Liver (tissue), 9 donors: ENCODE measurements around the gene DNAH10. TPM values are rescaled to one million over a fixed set of nuclear protein-coding genes. Genes with fewer than 3 reads are reported as not detected.

Experiments
- DNase-seq: peaks from one replicate; pipeline ENCODE4 v3.0.0-alpha.2; 2017; ENCODE audit warnings: low spot score
- H3K27ac ChIP-seq, 2 donors: one replicate each; pipeline ENCODE4 v1.7.0; 2013; ENCODE audit warnings: inconsistent platforms in 2 of 2, low read length in 2 of 2, control low read depth in 1 of 2, low read depth in 1 of 2, mild to moderate bottlenecking in 1 of 2
- H3K27me3 ChIP-seq, 4 donors: one replicate each; pipeline versions ENCODE4 v1.6.1 to v1.7.0; 2013; ENCODE audit warnings: low read length in 3 of 4, inconsistent platforms in 1 of 4, mild to moderate bottlenecking in 1 of 4, moderate library complexity in 1 of 4; ENCODE audit not compliant: control insufficient read depth in 4 of 4, insufficient read depth in 4 of 4
- H3K36me3 ChIP-seq, 4 donors: one replicate each; pipeline versions ENCODE4 v1.6.1 to v1.7.0; 2013; ENCODE audit warnings: low read length in 3 of 4, mild to moderate bottlenecking in 3 of 4, low read depth in 1 of 4, moderate library complexity in 1 of 4; ENCODE audit not compliant: control insufficient read depth in 4 of 4, insufficient read depth in 3 of 4
- H3K4me1 ChIP-seq, 4 donors: one replicate each; pipeline versions ENCODE4 v1.6.1 to v1.7.0; 2013; ENCODE audit warnings: low read length in 3 of 4, mild to moderate bottlenecking in 3 of 4, moderate library complexity in 1 of 4; ENCODE audit not compliant: control insufficient read depth in 4 of 4, insufficient read depth in 4 of 4
- H3K4me3 ChIP-seq, 3 donors: one replicate each; pipeline versions ENCODE4 v1.6.1 to v1.7.0; 2013; ENCODE audit warnings: low read length in 3 of 3, control low read depth in 1 of 3, low read depth in 1 of 3, mild to moderate bottlenecking in 1 of 3
- H3K9ac ChIP-seq, 2 donors: one replicate each; pipeline ENCODE4 v1.7.0; 2013; ENCODE audit warnings: low read length in 2 of 2, mild to moderate bottlenecking in 2 of 2, moderate library complexity in 2 of 2, control low read depth in 1 of 2, low read depth in 1 of 2
- H3K9me3 ChIP-seq, 4 donors: one replicate each; pipeline versions ENCODE4 v1.6.1 to v1.7.0; 2013; ENCODE audit warnings: low read length in 3 of 4; ENCODE audit not compliant: control insufficient read depth in 4 of 4
- EGR1 ChIP-seq, 2 donors: IDR thresholded peaks; 2 replicates each; pipeline ENCODE4 v1.6.1; 2016 to 2018; ENCODE audit warnings: antibody characterized with exemption in 2 of 2, low read depth in 2 of 2
- FOXA1 ChIP-seq: IDR thresholded peaks from 2 replicates; pipeline ENCODE4 v1.6.1; 2016; ENCODE audit warnings: antibody characterized with exemption
- FOXA2 ChIP-seq: IDR thresholded peaks from 2 replicates; pipeline ENCODE4 v1.6.1; 2016; ENCODE audit warnings: antibody characterized with exemption
- GABPA ChIP-seq, 2 donors: IDR thresholded peaks in 1 of 2; conservative IDR thresholded peaks in 1 of 2; 2 replicates each; pipeline ENCODE4 v1.6.1; 2016; ENCODE audit warnings: antibody characterized with exemption in 2 of 2, mild to moderate bottlenecking in 1 of 2, moderate library complexity in 1 of 2
- HNF4A ChIP-seq, 2 donors: conservative IDR thresholded peaks; 2 replicates each; pipeline ENCODE4 v1.6.1; 2016; ENCODE audit warnings: antibody characterized with exemption in 2 of 2, mild to moderate bottlenecking in 2 of 2
- HNF4G ChIP-seq: IDR thresholded peaks from 2 replicates; pipeline ENCODE4 v1.6.1; 2016; ENCODE audit warnings: antibody characterized with exemption
- JUND ChIP-seq, 2 donors: IDR thresholded peaks; 2 replicates each; pipeline ENCODE4 v1.6.1; 2016; ENCODE audit warnings: antibody characterized with exemption in 2 of 2
- RAD21 ChIP-seq, 2 donors: IDR thresholded peaks; 2 replicates each; pipeline ENCODE4 v1.6.1; 2016; ENCODE audit warnings: antibody characterized with exemption in 2 of 2, mild to moderate bottlenecking in 2 of 2
- REST ChIP-seq: IDR thresholded peaks from 2 replicates; pipeline ENCODE4 v1.6.1; 2016; ENCODE audit warnings: antibody characterized with exemption, mild to moderate bottlenecking
- RXRA ChIP-seq, 2 donors: IDR thresholded peaks; 2 replicates each; pipeline ENCODE4 v1.6.1; 2017 to 2018; ENCODE audit warnings: antibody characterized with exemption in 2 of 2, mild to moderate bottlenecking in 1 of 2
- TAF1 ChIP-seq: conservative IDR thresholded peaks from 2 replicates; pipeline ENCODE4 v1.6.1; 2016; ENCODE audit warnings: antibody characterized with exemption, mild to moderate bottlenecking
- YY1 ChIP-seq: IDR thresholded peaks from 2 replicates; pipeline ENCODE4 v1.6.1; 2016; ENCODE audit warnings: antibody characterized with exemption, mild to moderate bottlenecking
- ZBTB33 ChIP-seq: IDR thresholded peaks from 2 replicates; pipeline ENCODE4 v1.6.1; 2016; ENCODE audit warnings: antibody characterized with exemption
- WGBS: extraction: QIAGEN DNeasy Blood & Tissue Kit; methylation state at CpG from one replicate; pipeline ENCODE4 v1.1.7; 2013; 5-methylcytosine and 5-hydroxymethylcytosine counted together
- polyA plus RNA-seq, 2 donors: library from polyadenylated mRNA; stranded (reverse) in 1 of 2; unstranded in 1 of 2; fragments of 200-250 nt in 1 of 2; fragments of >200 nt in 1 of 2; fragmentation: Nextera tagmentation in 1 of 2; extraction: Ambion mirVana in 1 of 2; gene quantifications; one replicate each; pipeline versions ENCODE4 v1.2.1 to v1.2.3, GENCODE V29; 2013 to 2015
- total RNA-seq, 2 donors: library from RNA; depleted of rRNA; stranded (reverse); fragments of >200 nt; gene quantifications; one replicate each; pipeline ENCODE4 v1.2.3, GENCODE V29; 2014
- TF ChIP-seq, protein P1 (sequence below): IDR thresholded peaks from 2 replicates; pipeline ENCODE4 v1.6.1; 2016; ENCODE audit warnings: antibody characterized with exemption
- TF ChIP-seq, protein P2 (sequence below): fragments of 150-350 bp; IDR thresholded peaks from 2 replicates; pipeline ENCODE4 v1.5.1; 2017; ENCODE audit warnings: improper control_type of control experiment, low read depth, low read length; ENCODE audit not compliant: missing input control
- donor health status: healthy.
- donor health status: healthy.
- donor health status: healthy.
- donor health status: healthy.
- donor health status: healthy.

Gene DNAH10
- total and polyA plus RNA-seq, 4 donors, result 0.05 to 0.47 (median 0.07) TPM

- no peak for TF ChIP-seq FOXA2
- no peak for TF ChIP-seq EGR1 (IDR thresholded peaks at IDR 0.05; ENCODE audit: low read depth in 2 of 2)
- no peak for TF ChIP-seq ZBTB33
- TF ChIP-seq HNF4A (conservative IDR thresholded peaks at IDR 0.05), result no peak
- no peak for TF ChIP-seq JUND (IDR thresholded peaks at IDR 0.05)
- TF ChIP-seq GABPA (IDR thresholded peaks at IDR 0.05 in 1 of 2, conservative IDR thresholded peaks at IDR 0.05 in 1 of 2), result no peak
- no peak for TF ChIP-seq YY1
- no peak for TF ChIP-seq RXRA (IDR thresholded peaks at IDR 0.05)
- 91% methylated on average over 34 of the region's 34 CpGs for WGBS
- no peaks in the 10 kb centered on the region for H3K27me3 ChIP-seq
- H3K27ac ChIP-seq, result no peak overlapping the region
- no peak overlapping the region for H3K9ac ChIP-seq
- no peaks in the 10 kb centered on the region for H3K36me3 ChIP-seq
- H3K4me1 ChIP-seq, result no peaks in the 10 kb centered on the region
- DNase-seq, result no peak
- H3K4me3 ChIP-seq, result no peak overlapping the region
- no peaks in the 10 kb centered on the region for H3K9me3 ChIP-seq
These were observed 88.4 kb downstream of the DNAH10 start for GRCh38 chr12:123850246-123851134.

- H3K9ac ChIP-seq, result no peak overlapping the region
- no peaks in the 10 kb centered on the region for H3K4me1 ChIP-seq
- no peaks in the 10 kb centered on the region for H3K27me3 ChIP-seq
- no peaks in the 10 kb centered on the region for H3K36me3 ChIP-seq
- DNase-seq, result no peak
- H3K9me3 ChIP-seq, result no peaks in the 10 kb centered on the region
- no peak overlapping the region for H3K4me3 ChIP-seq
- TF ChIP-seq REST, result no peak
- TF ChIP-seq TAF1, result no peak
- no peak for TF ChIP-seq GABPA (IDR thresholded peaks at IDR 0.05 in 1 of 2, conservative IDR thresholded peaks at IDR 0.05 in 1 of 2)
- TF ChIP-seq RAD21 (IDR thresholded peaks at IDR 0.05), result no peak
- no peak for TF ChIP-seq HNF4G
- no peak for TF ChIP-seq FOXA2
- TF ChIP-seq ZBTB33, result no peak
- TF ChIP-seq, protein P1, sequence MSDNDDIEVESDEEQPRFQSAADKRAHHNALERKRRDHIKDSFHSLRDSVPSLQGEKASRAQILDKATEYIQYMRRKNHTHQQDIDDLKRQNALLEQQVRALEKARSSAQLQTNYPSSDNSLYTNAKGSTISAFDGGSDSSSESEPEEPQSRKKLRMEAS, result no peak
- no peak for TF ChIP-seq HNF4A (conservative IDR thresholded peaks at IDR 0.05)
- TF ChIP-seq RXRA (IDR thresholded peaks at IDR 0.05), result no peak
- no peak for TF ChIP-seq JUND (IDR thresholded peaks at IDR 0.05)
- TF ChIP-seq, protein P2, sequence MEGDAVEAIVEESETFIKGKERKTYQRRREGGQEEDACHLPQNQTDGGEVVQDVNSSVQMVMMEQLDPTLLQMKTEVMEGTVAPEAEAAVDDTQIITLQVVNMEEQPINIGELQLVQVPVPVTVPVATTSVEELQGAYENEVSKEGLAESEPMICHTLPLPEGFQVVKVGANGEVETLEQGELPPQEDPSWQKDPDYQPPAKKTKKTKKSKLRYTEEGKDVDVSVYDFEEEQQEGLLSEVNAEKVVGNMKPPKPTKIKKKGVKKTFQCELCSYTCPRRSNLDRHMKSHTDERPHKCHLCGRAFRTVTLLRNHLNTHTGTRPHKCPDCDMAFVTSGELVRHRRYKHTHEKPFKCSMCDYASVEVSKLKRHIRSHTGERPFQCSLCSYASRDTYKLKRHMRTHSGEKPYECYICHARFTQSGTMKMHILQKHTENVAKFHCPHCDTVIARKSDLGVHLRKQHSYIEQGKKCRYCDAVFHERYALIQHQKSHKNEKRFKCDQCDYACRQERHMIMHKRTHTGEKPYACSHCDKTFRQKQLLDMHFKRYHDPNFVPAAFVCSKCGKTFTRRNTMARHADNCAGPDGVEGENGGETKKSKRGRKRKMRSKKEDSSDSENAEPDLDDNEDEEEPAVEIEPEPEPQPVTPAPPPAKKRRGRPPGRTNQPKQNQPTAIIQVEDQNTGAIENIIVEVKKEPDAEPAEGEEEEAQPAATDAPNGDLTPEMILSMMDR, result no peak
- no peak for TF ChIP-seq FOXA1
- TF ChIP-seq EGR1 (IDR thresholded peaks at IDR 0.05; ENCODE audit: low read depth in 2 of 2), result no peak
- 87% methylated on average over 28 of the region's 28 CpGs for WGBS
- no peak overlapping the region for H3K27ac ChIP-seq
These were observed 91.4 kb downstream of the DNAH10 start for GRCh38 chr12:123853396-123854070.
